ENCODE results near the gene ERCC6. TPM values are rescaled to one million over a fixed set of nuclear protein-coding genes. Genes with fewer than 3 reads are reported as not detected.

The ERCC6 gene
- total and polyA plus RNA-seq, 5 experiments from 2014 or later: 7.9 to 50.4 (median 9.0) TPM

Other genes with a start within 250 kb of the ERCC6 start
- gene C10orf71, start 240.0 kb downstream of the ERCC6 start, total RNA-seq: not detected
- not detected for gene C10orf71, start 240.0 kb downstream of the ERCC6 start, polyA plus RNA-seq
- gene DRGX, start 143.0 kb downstream of the ERCC6 start, total RNA-seq: not detected
- not detected for gene DRGX, start 143.0 kb downstream of the ERCC6 start, polyA plus RNA-seq
- gene SLC18A3, start 71.2 kb upstream of the ERCC6 start, total RNA-seq: not detected
- gene SLC18A3, start 71.2 kb upstream of the ERCC6 start, polyA plus RNA-seq: not detected
- not detected for gene CHAT, start 74.9 kb upstream of the ERCC6 start, total RNA-seq
- not detected for gene CHAT, start 74.9 kb upstream of the ERCC6 start, polyA plus RNA-seq
- gene C10orf53, start 140.5 kb upstream of the ERCC6 start, total RNA-seq: not detected
- gene C10orf53, start 140.5 kb upstream of the ERCC6 start, polyA plus RNA-seq: not detected
- gene OGDHL, start 223.2 kb upstream of the ERCC6 start, total RNA-seq: not detected
- gene OGDHL, start 223.2 kb upstream of the ERCC6 start, polyA plus RNA-seq: not detected